Natural killer cell (primary cell): ENCODE data around the gene PEAK1. TPM values are rescaled to one million over a fixed set of nuclear protein-coding genes. Genes with fewer than 3 reads are reported as not detected.

Experiments used
- ATAC-seq, 3 donors: fragments of 150-1000 bp in 2 of 3; fragments of 200-7000 bp in 1 of 3; cut with Tn5 transposase; 1 replicate in 1 of 3; 2 replicates in 2 of 3; pipeline ENCODE4 v1.10.0; 2021; ENCODE audit warnings: mild to moderate bottlenecking in 2 of 3, moderate library complexity in 2 of 3
- DNase-seq, 2 donors: peaks; one replicate each; pipeline versions ENCODE4 v3.0.0 to v3.0.0-alpha.2; 2013 to 2021; ENCODE audit warnings: mixed read lengths in 1 of 2
- H3K27ac ChIP-seq: one replicate; pipeline ENCODE4 v1.5.1; 2013; ENCODE audit warnings: mild to moderate bottlenecking, low read length
- H3K27me3 ChIP-seq: one replicate; pipeline ENCODE4 v1.6.1; 2013; ENCODE audit warnings: low read length; ENCODE audit not compliant: control insufficient read depth, insufficient read depth
- H3K36me3 ChIP-seq: one replicate; pipeline ENCODE4 v1.6.1; 2013; ENCODE audit warnings: low read length; ENCODE audit not compliant: control insufficient read depth, insufficient read depth
- H3K4me1 ChIP-seq: one replicate; pipeline ENCODE4 v1.6.1; 2013; ENCODE audit warnings: low read length; ENCODE audit not compliant: control insufficient read depth, insufficient read depth
- H3K4me3 ChIP-seq: one replicate; pipeline ENCODE4 v1.5.1; 2013; ENCODE audit warnings: low read length
- H3K9me3 ChIP-seq: one replicate; pipeline ENCODE4 v1.6.1; 2013; ENCODE audit warnings: low read length; ENCODE audit not compliant: control insufficient read depth, insufficient read depth
- H3K27ac Mint-ChIP-seq, 2 donors: one replicate each; pipeline ENCODE4 v1.8.0; 2022; ENCODE audit warnings: mild to moderate bottlenecking in 2 of 2, mixed read lengths in 2 of 2, moderate library complexity in 1 of 2
- H3K27me3 Mint-ChIP-seq, 2 donors: one replicate each; pipeline ENCODE4 v1.8.0; 2022; ENCODE audit warnings: low read depth in 2 of 2, mixed read lengths in 2 of 2
- H3K36me3 Mint-ChIP-seq: one replicate; pipeline ENCODE4 v1.8.0; 2022; ENCODE audit warnings: mixed read lengths
- H3K4me1 Mint-ChIP-seq, 2 donors: one replicate each; pipeline ENCODE4 v1.8.0; 2022; ENCODE audit warnings: mixed read lengths in 2 of 2
- H3K4me3 Mint-ChIP-seq: one replicate; pipeline ENCODE4 v1.8.0; 2022; ENCODE audit warnings: mild to moderate bottlenecking, moderate library complexity, mixed read lengths
- H3K9me3 Mint-ChIP-seq, 2 donors: one replicate each; pipeline ENCODE4 v1.8.0; 2022; ENCODE audit warnings: mixed read lengths in 2 of 2
- WGBS: methylation state at CpG from one replicate; pipeline ENCODE4 v1.1.7; 2013; ENCODE audit warnings: missing lambda C conversion rate; ENCODE audit not compliant: insufficient coverage; 5-methylcytosine and 5-hydroxymethylcytosine counted together
- intact Hi-C: fragments of 100-400 bp; cut with micrococcal nuclease; formaldehyde crosslinking; loops from one replicate; pipeline ENCODE4 v1.14.2; 2022
- total RNA-seq, 4 donors: library from RNA; stranded (reverse); fragments of 120-200 nt in 1 of 4; gene quantifications; one replicate each; pipeline versions ENCODE4 v1.2.3 to v1.2.4, GENCODE V29; 2013 to 2022
- TF ChIP-seq, protein P1 (sequence below): fragments of 200-600 bp; IDR thresholded peaks from one replicate; pipeline ENCODE4 v1.8.0; 2022; ENCODE audit warnings: antibody characterized with exemption

The PEAK1 gene
- total RNA-seq, 3 donors from 2014 or later (not counting 1 experiment from before 2014, with no cell fraction given): 59.3 to 73.9 (median 69.1) TPM

DNA sequence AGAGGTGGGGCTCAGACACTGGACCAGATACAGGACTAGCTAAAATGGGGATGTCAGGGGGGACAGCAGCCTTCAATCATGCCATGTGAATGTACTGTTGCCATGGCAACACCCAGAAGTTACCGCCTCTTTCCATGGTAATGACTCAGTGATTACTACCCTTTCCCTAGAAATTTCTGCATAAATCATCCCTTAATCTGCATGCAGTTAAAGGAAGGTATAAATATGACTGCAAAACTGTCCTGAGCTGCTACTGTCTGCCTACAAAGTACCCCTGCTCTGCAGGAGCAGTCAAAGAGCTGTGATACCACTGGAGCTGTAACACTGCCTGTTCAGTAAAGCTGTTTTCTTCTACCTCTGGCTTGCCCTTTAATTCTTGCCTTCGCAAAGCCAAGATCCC, 168.2 kb downstream of the PEAK1 start:
- intact Hi-C loops: no loop called here
- Histone ChIP-seq H3K27ac (no peak overlapping the region), H3K9me3 (no peaks in the 10 kb centered on the region), H3K4me1 (no peaks in the 10 kb centered on the region), H3K27me3 (no peaks in the 10 kb centered on the region), H3K4me3 (no peak overlapping the region), H3K36me3 (peaks cover 5% of the 10 kb centered on the region)
- TF ChIP-seq, protein P1, sequence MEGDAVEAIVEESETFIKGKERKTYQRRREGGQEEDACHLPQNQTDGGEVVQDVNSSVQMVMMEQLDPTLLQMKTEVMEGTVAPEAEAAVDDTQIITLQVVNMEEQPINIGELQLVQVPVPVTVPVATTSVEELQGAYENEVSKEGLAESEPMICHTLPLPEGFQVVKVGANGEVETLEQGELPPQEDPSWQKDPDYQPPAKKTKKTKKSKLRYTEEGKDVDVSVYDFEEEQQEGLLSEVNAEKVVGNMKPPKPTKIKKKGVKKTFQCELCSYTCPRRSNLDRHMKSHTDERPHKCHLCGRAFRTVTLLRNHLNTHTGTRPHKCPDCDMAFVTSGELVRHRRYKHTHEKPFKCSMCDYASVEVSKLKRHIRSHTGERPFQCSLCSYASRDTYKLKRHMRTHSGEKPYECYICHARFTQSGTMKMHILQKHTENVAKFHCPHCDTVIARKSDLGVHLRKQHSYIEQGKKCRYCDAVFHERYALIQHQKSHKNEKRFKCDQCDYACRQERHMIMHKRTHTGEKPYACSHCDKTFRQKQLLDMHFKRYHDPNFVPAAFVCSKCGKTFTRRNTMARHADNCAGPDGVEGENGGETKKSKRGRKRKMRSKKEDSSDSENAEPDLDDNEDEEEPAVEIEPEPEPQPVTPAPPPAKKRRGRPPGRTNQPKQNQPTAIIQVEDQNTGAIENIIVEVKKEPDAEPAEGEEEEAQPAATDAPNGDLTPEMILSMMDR: no peak
- no peak overlapping the region for H3K4me3 Mint-ChIP-seq
- WGBS: 100% methylated on average over 2 of the region's 2 CpGs
- H3K4me1 Mint-ChIP-seq: no peaks in the 10 kb centered on the region
- no peaks in the 10 kb centered on the region for H3K36me3 Mint-ChIP-seq
- H3K27ac Mint-ChIP-seq: no peak overlapping the region
- ATAC-seq (no peak), DNase-seq (no peak)
- H3K27me3 Mint-ChIP-seq: no peaks in the 10 kb centered on the region
- no peaks in the 10 kb centered on the region for H3K9me3 Mint-ChIP-seq

DNA sequence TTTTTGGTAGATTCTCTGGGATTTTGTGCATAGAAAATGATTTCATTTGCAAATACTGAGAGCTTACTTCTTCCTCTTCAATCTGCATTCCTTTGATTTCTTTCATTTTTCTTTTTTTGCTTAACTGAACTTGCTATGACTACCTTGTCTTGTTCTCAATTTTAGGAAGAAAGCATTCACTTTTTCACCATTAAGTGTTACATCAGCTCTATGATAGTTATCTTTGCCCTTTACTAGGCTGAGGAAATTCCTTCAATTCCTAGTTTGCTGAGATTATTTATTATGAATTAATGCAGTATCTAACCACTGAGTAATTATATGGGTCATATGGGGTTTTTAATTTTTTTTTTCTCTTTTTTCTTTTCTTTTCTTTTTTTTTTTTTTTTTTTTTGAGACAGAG, 172.8 kb downstream of the PEAK1 start:
- Histone ChIP-seq H3K27ac (no peak overlapping the region), H3K4me1 (no peaks in the 10 kb centered on the region), H3K36me3 (peaks cover 2% of the 10 kb centered on the region), H3K27me3 (no peaks in the 10 kb centered on the region), H3K4me3 (no peak overlapping the region), H3K9me3 (no peaks in the 10 kb centered on the region)
- intact Hi-C loops: no loop called here
- H3K27me3 Mint-ChIP-seq: no peaks in the 10 kb centered on the region
- H3K9me3 Mint-ChIP-seq: no peaks in the 10 kb centered on the region
- H3K27ac Mint-ChIP-seq: no peak overlapping the region
- TF ChIP-seq, protein P1: no peak
- H3K4me1 Mint-ChIP-seq: peaks cover 0 to 4% of the 10 kb centered on the region in 2 donors
- no peak for DNase-seq
- H3K36me3 Mint-ChIP-seq: no peaks in the 10 kb centered on the region
- ATAC-seq: no peak
- H3K4me3 Mint-ChIP-seq: no peak overlapping the region

- H3K4me3 ChIP-seq: no peak overlapping the region
- DNase-seq (no peak), ATAC-seq (no peak)
- intact Hi-C loops: no loop called here
- TF ChIP-seq, protein P1: no peak
- H3K27ac Mint-ChIP-seq: no peak overlapping the region
- H3K27ac ChIP-seq: no peak overlapping the region
- H3K4me3 Mint-ChIP-seq: no peak overlapping the region
- 88% methylated on average over 1 of the region's 7 CpGs for WGBS
- no peaks in the 10 kb centered on the region for H3K9me3 ChIP-seq
- H3K36me3 ChIP-seq: no peaks in the 10 kb centered on the region
- no peaks in the 10 kb centered on the region for H3K36me3 Mint-ChIP-seq
- H3K9me3 Mint-ChIP-seq: no peaks in the 10 kb centered on the region
- H3K4me1 ChIP-seq: no peaks in the 10 kb centered on the region
- no peaks in the 10 kb centered on the region for H3K27me3 ChIP-seq
- H3K27me3 Mint-ChIP-seq: no peaks in the 10 kb centered on the region
- peaks cover 0 to 4% of the 10 kb centered on the region in 2 donors for H3K4me1 Mint-ChIP-seq
Observed at GRCh38 chr15:77243716-77244401, 176.0 kb downstream of the PEAK1 start.

DNA sequence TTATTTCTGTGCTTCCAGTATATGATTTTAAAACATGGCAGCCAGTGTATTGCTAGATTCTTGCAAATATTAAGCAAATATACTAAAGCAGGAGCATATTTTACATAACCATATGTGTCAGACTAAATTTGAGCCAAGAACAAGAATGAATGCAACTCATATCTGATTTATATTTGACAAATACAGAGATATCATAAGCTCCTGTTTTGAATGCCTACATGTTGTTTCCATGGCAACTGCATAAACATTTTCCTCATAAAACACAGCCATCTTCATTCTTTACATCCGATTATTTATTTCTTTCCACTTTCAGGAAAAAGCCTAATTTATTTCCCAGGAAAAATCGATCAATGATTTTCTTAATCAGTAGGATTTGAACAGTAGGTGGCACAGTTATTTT, 176.8 kb downstream of the PEAK1 start:
- Mint-ChIP-seq H3K27ac (no peak overlapping the region), H3K4me3 (no peak overlapping the region), H3K9me3 (no peaks in the 10 kb centered on the region), H3K27me3 (no peaks in the 10 kb centered on the region), H3K4me1 (peaks cover 0 to 4% of the 10 kb centered on the region in 2 donors), H3K36me3 (no peaks in the 10 kb centered on the region)
- intact Hi-C loops: no loop called here
- no peaks in the 10 kb centered on the region for H3K27me3 ChIP-seq
- DNase-seq: no peak
- ATAC-seq: no peak
- no peaks in the 10 kb centered on the region for H3K9me3 ChIP-seq
- TF ChIP-seq, protein P1: no peak
- 100% methylated on average over 1 of the region's 2 CpGs for WGBS
- H3K27ac ChIP-seq: no peak overlapping the region
- H3K4me1 ChIP-seq: no peaks in the 10 kb centered on the region
- no peak overlapping the region for H3K4me3 ChIP-seq
- H3K36me3 ChIP-seq: no peaks in the 10 kb centered on the region
